Measurements from ENCODE around the gene HABP2.

HABP2 gene

DNA sequence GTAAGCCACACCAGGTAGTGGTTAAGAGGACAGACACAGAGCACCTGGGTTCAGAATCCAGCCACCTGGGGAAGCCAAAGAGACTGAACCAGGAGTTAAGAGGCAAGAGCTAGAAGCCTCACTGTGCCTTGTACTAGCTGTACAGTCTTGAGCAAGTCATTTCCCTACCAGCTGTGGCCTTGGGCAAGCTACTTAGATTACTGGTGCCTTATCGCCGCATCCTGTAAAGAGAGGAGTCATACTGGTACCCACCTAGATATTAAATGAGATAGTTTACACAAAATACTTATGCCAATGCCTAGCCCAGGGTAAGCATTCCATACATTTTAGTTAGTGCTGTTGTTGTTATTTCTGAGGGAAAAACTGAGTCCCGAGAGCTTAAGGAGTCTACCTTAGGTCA, 47.7 kb downstream of the HABP2 start:
- Histone ChIP-seq H3K27ac (ENCODE audit: low read depth, low read length) (no peak overlapping the region), H3K4me3 (ENCODE audit: low read depth, low read length) (no peak overlapping the region), H3K79me2 (ENCODE audit: control insufficient read depth, insufficient read depth, low read length, unreplicated experiment) (no peaks in the 10 kb centered on the region), H3K27me3 (ENCODE audit: insufficient read depth, low read length) (peaks cover 67% of the 10 kb centered on the region), H3K36me3 (ENCODE audit: insufficient read depth, low read length) (no peaks in the 10 kb centered on the region), H3K4me1 (ENCODE audit: control insufficient read depth, insufficient read depth, low read length, unreplicated experiment) (no peaks in the 10 kb centered on the region), H2AFZ (ENCODE audit: low read length, unreplicated experiment) (no peak overlapping the region)

- Histone ChIP-seq H3K27ac (ENCODE audit: low read depth, low read length) (no peak overlapping the region), H3K4me1 (ENCODE audit: control insufficient read depth, insufficient read depth, low read length, unreplicated experiment) (no peaks in the 10 kb centered on the region), H3K4me3 (ENCODE audit: low read depth, low read length) (no peak overlapping the region), H3K27me3 (ENCODE audit: insufficient read depth, low read length) (peaks cover 52% of the 10 kb centered on the region), H3K79me2 (ENCODE audit: control insufficient read depth, insufficient read depth, low read length, unreplicated experiment) (no peaks in the 10 kb centered on the region), H2AFZ (ENCODE audit: low read length, unreplicated experiment) (no peak overlapping the region), H3K36me3 (ENCODE audit: insufficient read depth, low read length) (no peaks in the 10 kb centered on the region)
These were observed 50.4 kb downstream of the HABP2 start for GRCh38 chr10:113603057-113603777.

- no peaks in the 10 kb centered on the region for H3K36me3 ChIP-seq (ENCODE audit: insufficient read depth, low read length)
- H2AFZ ChIP-seq (ENCODE audit: low read length, unreplicated experiment) = no peak overlapping the region
- peaks cover 46% of the 10 kb centered on the region for H3K27me3 ChIP-seq (ENCODE audit: insufficient read depth, low read length)
- H3K4me3 ChIP-seq (ENCODE audit: low read depth, low read length) = no peak overlapping the region
- no peak overlapping the region for H3K27ac ChIP-seq (ENCODE audit: low read depth, low read length)
- H3K4me1 ChIP-seq (ENCODE audit: control insufficient read depth, insufficient read depth, low read length, unreplicated experiment) = no peaks in the 10 kb centered on the region
- H3K79me2 ChIP-seq (ENCODE audit: control insufficient read depth, insufficient read depth, low read length, unreplicated experiment) = no peaks in the 10 kb centered on the region
These were observed 51.7 kb downstream of the HABP2 start for GRCh38 chr10:113604572-113604971.

GRCh38 chr10:113605268-113605978, 52.6 kb downstream of the HABP2 start:
- H3K27ac ChIP-seq (ENCODE audit: low read depth, low read length) = no peak overlapping the region
- H3K79me2 ChIP-seq (ENCODE audit: control insufficient read depth, insufficient read depth, low read length, unreplicated experiment) = no peaks in the 10 kb centered on the region
- H3K27me3 ChIP-seq (ENCODE audit: insufficient read depth, low read length) = peaks cover 40% of the 10 kb centered on the region
- no peaks in the 10 kb centered on the region for H3K4me1 ChIP-seq (ENCODE audit: control insufficient read depth, insufficient read depth, low read length, unreplicated experiment)
- H3K36me3 ChIP-seq (ENCODE audit: insufficient read depth, low read length) = no peaks in the 10 kb centered on the region
- no peak overlapping the region for H3K4me3 ChIP-seq (ENCODE audit: low read depth, low read length)
- no peak overlapping the region for H2AFZ ChIP-seq (ENCODE audit: low read length, unreplicated experiment)

GRCh38 chr10:113609704-113610108, 56.9 kb downstream of the HABP2 start:
- no peaks in the 10 kb centered on the region for H3K4me1 ChIP-seq (ENCODE audit: control insufficient read depth, insufficient read depth, low read length, unreplicated experiment)
- H3K4me3 ChIP-seq (ENCODE audit: low read depth, low read length) = no peak overlapping the region
- H3K79me2 ChIP-seq (ENCODE audit: control insufficient read depth, insufficient read depth, low read length, unreplicated experiment) = no peaks in the 10 kb centered on the region
- no peak overlapping the region for H3K27ac ChIP-seq (ENCODE audit: low read depth, low read length)
- no peaks in the 10 kb centered on the region for H3K36me3 ChIP-seq (ENCODE audit: insufficient read depth, low read length)
- peaks cover 65% of the 10 kb centered on the region for H3K27me3 ChIP-seq (ENCODE audit: insufficient read depth, low read length)
- no peak overlapping the region for H2AFZ ChIP-seq (ENCODE audit: low read length, unreplicated experiment)

DNA sequence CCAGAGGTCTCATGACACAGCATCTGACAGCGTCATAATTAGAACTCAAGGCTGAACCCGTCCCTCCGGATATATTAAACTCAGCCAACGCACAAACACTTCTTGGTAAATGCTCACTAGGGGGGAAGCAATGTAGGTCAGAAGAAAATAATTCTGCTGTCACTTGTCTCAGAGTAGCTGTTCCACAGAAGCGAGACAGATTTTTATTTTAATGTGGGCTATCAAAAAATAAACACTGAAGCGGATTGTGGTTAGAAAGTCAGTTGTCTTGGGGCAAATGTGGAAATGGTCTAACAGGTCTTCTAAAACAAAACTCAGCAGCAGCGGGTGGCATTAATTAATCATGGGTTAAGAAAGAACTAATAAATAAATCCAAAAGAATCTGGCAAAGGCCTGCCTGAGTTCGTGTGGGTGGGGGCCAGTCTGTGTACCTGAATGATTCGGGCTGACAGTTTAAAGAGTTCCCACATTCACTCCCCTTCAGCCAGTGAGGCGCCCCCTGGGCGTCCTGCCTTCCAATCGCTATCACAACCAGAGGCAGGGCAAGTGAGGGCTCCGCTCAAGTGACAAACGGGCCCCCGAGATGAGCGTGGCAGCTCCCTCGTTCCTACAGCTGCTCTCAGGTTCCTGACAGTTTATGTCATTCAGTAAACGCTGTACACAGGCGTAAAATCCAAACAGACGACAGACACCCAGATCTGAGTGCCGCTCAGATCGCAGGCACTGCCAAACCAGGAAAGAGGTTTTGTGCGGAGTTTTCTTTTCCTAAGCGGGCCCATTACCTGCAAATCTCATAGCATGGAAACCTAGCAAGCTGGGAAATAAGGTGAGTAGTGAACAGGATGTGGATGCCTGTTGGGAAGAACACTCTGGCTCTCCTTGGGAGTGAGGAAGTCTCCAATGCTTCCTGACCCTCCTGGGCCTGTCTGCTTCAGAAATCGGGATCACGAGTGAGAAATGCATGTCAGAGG, 58.1 kb downstream of the HABP2 start:
- no peak overlapping the region for H3K4me3 ChIP-seq (ENCODE audit: low read depth, low read length)
- peaks cover 70% of the 10 kb centered on the region for H3K27me3 ChIP-seq (ENCODE audit: insufficient read depth, low read length)
- no peaks in the 10 kb centered on the region for H3K36me3 ChIP-seq (ENCODE audit: insufficient read depth, low read length)

GRCh38 chr10:113612154-113612553, 59.3 kb downstream of the HABP2 start:
- no peaks in the 10 kb centered on the region for H3K36me3 ChIP-seq (ENCODE audit: insufficient read depth, low read length)
- H2AFZ ChIP-seq (ENCODE audit: low read length, unreplicated experiment) = no peak overlapping the region
- H3K4me1 ChIP-seq (ENCODE audit: control insufficient read depth, insufficient read depth, low read length, unreplicated experiment) = no peaks in the 10 kb centered on the region

More for the DNA sequence above, 58.1 kb downstream of the HABP2 start:
- Histone ChIP-seq H2AFZ (ENCODE audit: low read length, unreplicated experiment) (no peak overlapping the region), H3K27ac (ENCODE audit: low read depth, low read length) (no peak overlapping the region), H3K79me2 (ENCODE audit: control insufficient read depth, insufficient read depth, low read length, unreplicated experiment) (no peaks in the 10 kb centered on the region), H3K4me1 (ENCODE audit: control insufficient read depth, insufficient read depth, low read length, unreplicated experiment) (no peaks in the 10 kb centered on the region)

GRCh38 chr10:113613427-113613826, 60.6 kb downstream of the HABP2 start:
- Histone ChIP-seq H3K27me3 (ENCODE audit: insufficient read depth, low read length) (peaks cover 85% of the 10 kb centered on the region), H3K4me3 (ENCODE audit: low read depth, low read length) (no peak overlapping the region), H3K4me1 (ENCODE audit: control insufficient read depth, insufficient read depth, low read length, unreplicated experiment) (no peaks in the 10 kb centered on the region), H2AFZ (ENCODE audit: low read length, unreplicated experiment) (no peak overlapping the region), H3K79me2 (ENCODE audit: control insufficient read depth, insufficient read depth, low read length, unreplicated experiment) (no peaks in the 10 kb centered on the region), H3K27ac (ENCODE audit: low read depth, low read length) (no peak overlapping the region), H3K36me3 (ENCODE audit: insufficient read depth, low read length) (no peaks in the 10 kb centered on the region)

More at GRCh38 chr10:113612154-113612553, 59.3 kb downstream of the HABP2 start:
- no peak overlapping the region for H3K27ac ChIP-seq (ENCODE audit: low read depth, low read length)
- H3K27me3 ChIP-seq (ENCODE audit: insufficient read depth, low read length) = peaks cover 81% of the 10 kb centered on the region
- H3K79me2 ChIP-seq (ENCODE audit: control insufficient read depth, insufficient read depth, low read length, unreplicated experiment) = no peaks in the 10 kb centered on the region
- H3K4me3 ChIP-seq (ENCODE audit: low read depth, low read length) = no peak overlapping the region

DNA sequence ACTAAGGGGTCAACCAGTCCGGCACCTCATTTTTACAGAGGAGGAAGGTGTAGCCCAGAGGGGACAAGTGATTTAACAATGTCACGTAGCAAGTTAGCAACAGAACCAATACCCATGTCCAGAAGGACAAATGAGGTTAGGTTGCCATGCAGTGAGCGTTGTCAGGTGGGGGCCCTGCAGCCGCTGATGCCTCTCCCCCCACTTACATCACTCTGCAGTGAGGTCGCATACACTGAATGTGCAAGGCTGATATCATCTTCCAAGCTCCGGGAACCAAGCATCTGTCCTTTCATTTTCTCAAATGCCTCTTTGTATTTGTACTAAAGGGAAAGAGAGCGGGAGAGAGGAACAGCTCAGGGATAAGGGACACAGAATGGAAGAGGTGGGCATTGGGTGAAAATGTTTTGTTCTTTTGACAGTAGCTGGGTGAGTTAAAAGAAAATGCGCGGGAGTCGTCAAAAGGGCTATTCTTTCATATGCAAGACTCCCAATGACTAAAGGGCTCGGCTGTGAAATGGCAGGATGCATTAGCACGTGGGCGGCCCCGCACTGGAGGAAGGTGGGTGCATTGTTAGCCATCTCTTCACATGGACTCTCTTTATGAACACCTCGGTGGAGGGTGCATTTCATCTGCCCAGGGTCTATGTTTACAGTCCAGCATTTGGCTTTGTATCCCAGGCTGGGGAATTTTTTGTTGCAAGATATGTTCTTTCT, 61.3 kb downstream of the HABP2 start:
- Histone ChIP-seq H3K4me1 (ENCODE audit: control insufficient read depth, insufficient read depth, low read length, unreplicated experiment) (no peaks in the 10 kb centered on the region), H3K4me3 (ENCODE audit: low read depth, low read length) (no peak overlapping the region), H3K27ac (ENCODE audit: low read depth, low read length) (no peak overlapping the region), H3K36me3 (ENCODE audit: insufficient read depth, low read length) (no peaks in the 10 kb centered on the region), H3K27me3 (ENCODE audit: insufficient read depth, low read length) (peaks cover 90% of the 10 kb centered on the region), H2AFZ (ENCODE audit: low read length, unreplicated experiment) (no peak overlapping the region), H3K79me2 (ENCODE audit: control insufficient read depth, insufficient read depth, low read length, unreplicated experiment) (no peaks in the 10 kb centered on the region)

Measured in ACC112 (cell line).